HEK293T (cell line): ENCODE measurements around the gene GALNT15.

ENCODE experiments used
- CTCF ChIA-PET: fragments of 350-600 bp; formaldehyde crosslinking; extraction: SDS; loops from one replicate; lab custom pipeline; 2021; ENCODE audit warnings: antibody characterized with exemption, inconsistent platforms; lab: Yijun Ruan, JAX
- POLR2A ChIA-PET: fragments of 350-600 bp; formaldehyde crosslinking; extraction: SDS; loops from one replicate; lab custom pipeline; 2020; ENCODE audit warnings: antibody characterized with exemption, inconsistent platforms; lab: Yijun Ruan, JAX
- DNase-seq: peaks from one replicate; pipeline ENCODE4 v3.0.0; 2012; ENCODE audit warnings: mixed read lengths; ENCODE audit errors: extremely low spot score
- ARNT ChIP-seq: fragments of 450-650 bp; IDR thresholded peaks from 2 replicates; pipeline ENCODE4 v1.6.1; 2017; ENCODE audit warnings: mild to moderate bottlenecking
- BHLHE40 ChIP-seq: fragments of 450-650 bp; IDR thresholded peaks from 2 replicates; pipeline ENCODE4 v1.6.1; 2016; ENCODE audit warnings: mild to moderate bottlenecking, moderate library complexity, borderline replicate concordance
- CTBP1 ChIP-seq: fragments of 450-650 bp; IDR thresholded peaks from 2 replicates; pipeline ENCODE4 v1.6.1; 2016; ENCODE audit warnings: borderline replicate concordance
- ELF4 ChIP-seq: fragments of 450-650 bp; IDR thresholded peaks from 2 replicates; pipeline ENCODE4 v1.6.1; 2017; ENCODE audit warnings: antibody characterized with exemption
- FOXA1 ChIP-seq: fragments of 450-650 bp; IDR thresholded peaks from 2 replicates; pipeline ENCODE4 v1.6.1; 2016; ENCODE audit warnings: mild to moderate bottlenecking
- FOXK2 ChIP-seq: fragments of 450-650 bp; IDR thresholded peaks from 2 replicates; pipeline ENCODE4 v1.6.1; 2016; ENCODE audit warnings: mild to moderate bottlenecking
- FOXM1 ChIP-seq: fragments of 450-650 bp; IDR thresholded peaks from 2 replicates; pipeline ENCODE4 v1.6.1; 2017; ENCODE audit warnings: mild to moderate bottlenecking, borderline replicate concordance
- HDGF ChIP-seq: fragments of 450-650 bp; IDR thresholded peaks from 2 replicates; pipeline ENCODE4 v1.6.1; 2017; ENCODE audit warnings: antibody characterized with exemption, borderline replicate concordance
- L3MBTL2 ChIP-seq: fragments of 450-650 bp; conservative IDR thresholded peaks from 2 replicates; pipeline ENCODE4 v1.6.1; 2016; ENCODE audit warnings: mild to moderate bottlenecking
- LEF1 ChIP-seq: fragments of 450-650 bp; IDR thresholded peaks from 2 replicates; pipeline ENCODE4 v1.6.1; 2017; ENCODE audit warnings: mild to moderate bottlenecking, borderline replicate concordance
- NFRKB ChIP-seq: fragments of 450-650 bp; IDR thresholded peaks from 2 replicates; pipeline ENCODE4 v1.6.1; 2016; ENCODE audit warnings: mild to moderate bottlenecking, moderate library complexity
- PKNOX1 ChIP-seq: fragments of 450-650 bp; IDR thresholded peaks from 2 replicates; pipeline ENCODE4 v1.6.1; 2016
- SP1 ChIP-seq: fragments of 450-650 bp; IDR thresholded peaks from 2 replicates; pipeline ENCODE4 v1.6.1; 2017
- SUZ12 ChIP-seq: fragments of 450-650 bp; IDR thresholded peaks from 2 replicates; pipeline ENCODE4 v1.6.1; 2016; ENCODE audit warnings: mild to moderate bottlenecking
- TARDBP ChIP-seq: fragments of 450-650 bp; IDR thresholded peaks from 2 replicates; pipeline ENCODE4 v1.6.1; 2016
- ZNF384 ChIP-seq: fragments of 450-650 bp; IDR thresholded peaks from 2 replicates; pipeline ENCODE4 v1.6.1; 2016

Gene GALNT15

GRCh38 chr3:16177962-16178627, 3.6 kb downstream of the GALNT15 start:
- TF ChIP-seq ARNT (0 out of 2 replicates have a peak, but pooled peaks have one; percentile 43), FOXA1 (no peak)
- ChIA-PET POLR2A (no interaction called here), CTCF (interaction anchor here (0.6 to 1.2 kb wide), 12 partner anchors 11 to 477 kb away, joined by 3 to 15 read pairs (median 4); no protein-coding TSS in a partner anchor)
- DNase-seq: peak; percentile 88

- ChIA-PET POLR2A (no interaction called here), CTCF (interaction anchor here (0.6 to 1.2 kb wide), 12 partner anchors 10 to 478 kb away, joined by 3 to 15 read pairs (median 4); no protein-coding TSS in a partner anchor)
- TF ChIP-seq FOXM1: no peak
- TF ChIP-seq L3MBTL2: no peak
- no peak for TF ChIP-seq ARNT
- no peak for TF ChIP-seq BHLHE40
- no peak for TF ChIP-seq TARDBP
- no peak for TF ChIP-seq FOXA1
- no peak for TF ChIP-seq HDGF
- TF ChIP-seq ZNF384: no peak
- TF ChIP-seq PKNOX1: no peak
- no peak for TF ChIP-seq NFRKB
- TF ChIP-seq SUZ12: no peak
- TF ChIP-seq LEF1: no peak
- TF ChIP-seq SP1: no peak
- no peak for TF ChIP-seq ELF4
- TF ChIP-seq FOXK2: no peak
- DNase-seq: no peak
Observed at GRCh38 chr3:16178628-16178988, 4.1 kb downstream of the GALNT15 start.

DNA sequence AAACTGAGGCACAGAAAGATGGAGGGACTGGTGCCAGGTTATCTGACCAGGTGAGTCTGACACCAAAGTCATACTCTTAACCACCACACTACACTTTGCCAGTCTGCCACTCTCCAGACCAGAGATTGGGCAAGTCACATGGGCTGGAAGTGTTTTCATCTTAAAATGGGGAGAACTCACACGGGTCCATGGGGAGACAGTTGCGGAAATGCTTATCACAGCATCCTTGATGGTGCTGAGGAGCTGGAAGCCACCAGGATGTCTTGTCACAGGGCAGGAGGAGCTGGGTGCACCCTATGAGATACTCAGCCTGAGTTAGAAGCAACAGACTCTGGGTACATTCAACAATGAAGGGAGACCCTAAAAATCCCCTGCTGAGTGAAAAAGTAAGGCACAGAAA, 4.8 kb downstream of the GALNT15 start:
- DNase-seq: no peak
- ChIA-PET POLR2A (no interaction called here), CTCF (no interaction called here)
- no peak for TF ChIP-seq NFRKB
- no peak for TF ChIP-seq CTBP1
- TF ChIP-seq ELF4: no peak
- no peak for TF ChIP-seq SUZ12
- TF ChIP-seq PKNOX1: no peak
- no peak for TF ChIP-seq TARDBP
- TF ChIP-seq BHLHE40: no peak
- TF ChIP-seq FOXA1: no peak
- no peak for TF ChIP-seq HDGF
- TF ChIP-seq LEF1: no peak
- no peak for TF ChIP-seq L3MBTL2
- TF ChIP-seq ARNT: no peak
- TF ChIP-seq SP1: no peak
- TF ChIP-seq FOXM1: no peak
- TF ChIP-seq FOXK2: no peak
- no peak for TF ChIP-seq ZNF384

DNA sequence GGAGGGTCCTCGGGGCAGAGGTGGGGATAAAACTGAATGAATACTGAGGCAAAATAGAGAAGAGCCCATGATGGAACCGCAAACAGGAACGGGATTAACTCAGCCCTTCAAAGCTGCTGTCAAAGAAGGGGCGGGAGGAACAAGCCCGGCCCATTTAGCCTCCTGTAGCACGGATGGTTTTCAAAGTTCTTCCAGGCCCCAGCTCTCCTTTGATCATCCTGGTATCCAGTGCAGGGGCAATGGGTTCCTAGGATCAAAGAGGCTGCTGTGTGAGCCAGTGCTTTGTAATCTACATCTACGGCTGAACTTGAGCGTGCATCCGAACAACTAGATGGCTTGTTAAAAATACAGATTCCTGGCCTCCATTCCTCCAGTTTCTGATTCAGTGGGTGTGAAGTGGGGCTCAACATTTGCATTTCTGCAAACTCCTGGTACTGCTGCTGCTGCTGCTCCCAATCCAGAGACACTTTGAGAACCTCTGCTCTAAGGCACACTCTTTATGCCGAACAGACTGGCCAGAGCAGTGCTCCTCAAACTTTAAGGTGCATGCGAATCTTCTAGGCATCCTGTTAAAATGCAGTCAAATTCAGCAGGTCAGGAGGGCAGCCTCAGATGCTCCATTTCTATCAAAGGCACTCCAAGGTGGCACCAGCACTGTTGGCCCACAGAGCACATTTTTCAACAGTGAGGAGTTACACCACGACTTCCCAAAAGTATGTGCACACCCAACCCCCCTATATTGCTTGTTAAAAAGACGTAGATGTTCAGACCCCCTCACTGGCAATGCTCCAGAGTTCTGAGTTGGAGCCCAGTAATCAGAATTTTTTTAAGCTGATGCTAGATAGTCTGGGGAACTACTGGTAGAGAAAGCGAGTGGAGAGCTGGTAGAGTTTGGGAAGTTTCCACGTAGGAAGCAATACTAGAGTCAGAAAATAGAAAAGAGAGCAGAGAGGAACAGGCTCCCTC, 5.6 kb downstream of the GALNT15 start:
- ChIA-PET POLR2A (no interaction called here), CTCF (interaction anchor here (1.0 to 1.3 kb wide), 2 partner anchors 24 to 130 kb away, joined by 6 to 7 read pairs; no protein-coding TSS in a partner anchor)
- DNase-seq: no peak
- TF ChIP-seq HDGF: no peak
- no peak for TF ChIP-seq LEF1
- no peak for TF ChIP-seq ELF4
- no peak for TF ChIP-seq CTBP1
- no peak for TF ChIP-seq FOXA1

GRCh38 chr3:16180737-16181134, 6.3 kb downstream of the GALNT15 start:
- no peak for TF ChIP-seq TARDBP
- no peak for TF ChIP-seq CTBP1
- no peak for TF ChIP-seq PKNOX1
- no peak for TF ChIP-seq SUZ12
- TF ChIP-seq FOXA1: no peak
- TF ChIP-seq HDGF: no peak
- TF ChIP-seq FOXM1: no peak
- no peak for TF ChIP-seq FOXK2
- TF ChIP-seq NFRKB: no peak
- no peak for TF ChIP-seq BHLHE40
- no peak for TF ChIP-seq SP1
- TF ChIP-seq ZNF384: no peak
- TF ChIP-seq LEF1: no peak
- no peak for TF ChIP-seq L3MBTL2
- TF ChIP-seq ARNT: no peak
- TF ChIP-seq ELF4: no peak
- no peak for DNase-seq
- ChIA-PET CTCF (interaction anchor here (1.0 to 1.3 kb wide), 2 partner anchors 23 to 131 kb away, joined by 6 to 7 read pairs; no protein-coding TSS in a partner anchor), POLR2A (no interaction called here)

DNA sequence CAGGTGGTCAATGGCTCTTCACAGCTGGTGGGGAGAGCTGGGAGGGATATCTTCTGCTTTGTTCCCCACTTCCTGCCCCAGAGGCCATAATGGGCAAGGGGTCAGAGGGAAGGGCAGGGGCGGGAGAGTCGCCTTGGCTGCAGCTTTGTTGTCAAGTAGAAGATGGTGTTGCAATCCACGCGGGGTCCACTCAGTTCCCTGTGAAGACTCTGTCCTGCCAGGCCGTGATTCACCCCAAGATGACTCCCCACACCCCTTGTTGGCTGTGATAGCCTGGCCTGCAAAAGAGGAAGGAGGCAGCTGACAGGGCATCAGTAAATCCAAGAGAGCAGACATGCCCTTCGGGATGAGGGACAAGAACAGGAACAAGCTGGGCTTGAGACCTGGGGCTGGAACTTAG, 6.9 kb downstream of the GALNT15 start:
- no peak for DNase-seq
- ChIA-PET POLR2A (no interaction called here), CTCF (interaction anchor here (1.0 to 1.3 kb wide), 2 partner anchors 22 to 132 kb away, joined by 6 to 7 read pairs; no protein-coding TSS in a partner anchor)
- TF ChIP-seq L3MBTL2 (no peak), FOXM1 (no peak), HDGF (no peak), SP1 (no peak), ZNF384 (no peak), SUZ12 (no peak), TARDBP (no peak), LEF1 (no peak), NFRKB (no peak), CTBP1 (no peak), ELF4 (no peak), PKNOX1 (no peak), FOXA1 (no peak), BHLHE40 (no peak), FOXK2 (no peak), ARNT (no peak)
